ENCODE measurements around the gene FRMD4A.

Gene FRMD4A

GRCh38 chr10:14146025-14146424 is 184.7 kb downstream of the FRMD4A start:
- no peaks in the 10 kb centered on the region for H3K79me2 ChIP-seq (ENCODE audit: insufficient read depth, low read length)
- H3K9me2 ChIP-seq (replicated peaks; ENCODE audit: insufficient read depth, low read length): no peaks in the 10 kb centered on the region
- no peaks in the 10 kb centered on the region for H4K20me1 ChIP-seq (ENCODE audit: low read depth, low read length)
- H3F3A ChIP-seq (ENCODE audit: insufficient read depth): no peaks in the 10 kb centered on the region
- H3K27me3 ChIP-seq (ENCODE audit: low read length): 0 out of 2 replicates have a peak, but pooled peaks cover 3% of the 10 kb centered on the region
- TF ChIP-seq, protein P1, sequence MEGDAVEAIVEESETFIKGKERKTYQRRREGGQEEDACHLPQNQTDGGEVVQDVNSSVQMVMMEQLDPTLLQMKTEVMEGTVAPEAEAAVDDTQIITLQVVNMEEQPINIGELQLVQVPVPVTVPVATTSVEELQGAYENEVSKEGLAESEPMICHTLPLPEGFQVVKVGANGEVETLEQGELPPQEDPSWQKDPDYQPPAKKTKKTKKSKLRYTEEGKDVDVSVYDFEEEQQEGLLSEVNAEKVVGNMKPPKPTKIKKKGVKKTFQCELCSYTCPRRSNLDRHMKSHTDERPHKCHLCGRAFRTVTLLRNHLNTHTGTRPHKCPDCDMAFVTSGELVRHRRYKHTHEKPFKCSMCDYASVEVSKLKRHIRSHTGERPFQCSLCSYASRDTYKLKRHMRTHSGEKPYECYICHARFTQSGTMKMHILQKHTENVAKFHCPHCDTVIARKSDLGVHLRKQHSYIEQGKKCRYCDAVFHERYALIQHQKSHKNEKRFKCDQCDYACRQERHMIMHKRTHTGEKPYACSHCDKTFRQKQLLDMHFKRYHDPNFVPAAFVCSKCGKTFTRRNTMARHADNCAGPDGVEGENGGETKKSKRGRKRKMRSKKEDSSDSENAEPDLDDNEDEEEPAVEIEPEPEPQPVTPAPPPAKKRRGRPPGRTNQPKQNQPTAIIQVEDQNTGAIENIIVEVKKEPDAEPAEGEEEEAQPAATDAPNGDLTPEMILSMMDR (IDR thresholded peaks at IDR 0.05; ENCODE audit: insufficient read depth, low read length, poor library complexity, severe bottlenecking): no peak
- no peak for TF ChIP-seq EZH2phosphoT487 (conservative IDR thresholded peaks at IDR 0.05; ENCODE audit: low read length)
- H3K9ac ChIP-seq (ENCODE audit: low read length): no peak overlapping the region
- no peak overlapping the region for H2AFZ ChIP-seq (ENCODE audit: low read depth, low read length, severe bottlenecking)
- H3K36me3 ChIP-seq (ENCODE audit: low read length): no peaks in the 10 kb centered on the region
- H3K27ac ChIP-seq (ENCODE audit: low read depth, low read length): no peak overlapping the region
- no peaks in the 10 kb centered on the region for H3K9me3 ChIP-seq (ENCODE audit: insufficient read depth, low read length)
- no peak overlapping the region for H3K4me2 ChIP-seq (ENCODE audit: low read depth, low read length, poor library complexity, severe bottlenecking)
- no peak overlapping the region for H3K4me3 ChIP-seq (ENCODE audit: insufficient read depth, low read length, poor library complexity, severe bottlenecking)

GRCh38 chr10:14144451-14144850 is 186.3 kb downstream of the FRMD4A start:
- no peak overlapping the region for H3K4me2 ChIP-seq (ENCODE audit: low read depth, low read length, poor library complexity, severe bottlenecking)
- H3K79me2 ChIP-seq (ENCODE audit: insufficient read depth, low read length): no peaks in the 10 kb centered on the region
- H3K9ac ChIP-seq (ENCODE audit: low read length): no peak overlapping the region
- no peaks in the 10 kb centered on the region for H3K36me3 ChIP-seq (ENCODE audit: low read length)
- H2AFZ ChIP-seq (ENCODE audit: low read depth, low read length, severe bottlenecking): no peak overlapping the region
- H3F3A ChIP-seq (ENCODE audit: insufficient read depth): no peaks in the 10 kb centered on the region
- H3K9me2 ChIP-seq (replicated peaks; ENCODE audit: insufficient read depth, low read length): no peaks in the 10 kb centered on the region
- no peak for TF ChIP-seq EZH2phosphoT487 (conservative IDR thresholded peaks at IDR 0.05; ENCODE audit: low read length)
- TF ChIP-seq, protein P1 (IDR thresholded peaks at IDR 0.05; ENCODE audit: insufficient read depth, low read length, poor library complexity, severe bottlenecking): no peak
- H4K20me1 ChIP-seq (ENCODE audit: low read depth, low read length): no peaks in the 10 kb centered on the region
- H3K4me3 ChIP-seq (ENCODE audit: insufficient read depth, low read length, poor library complexity, severe bottlenecking): no peak overlapping the region
- no peak overlapping the region for H3K27ac ChIP-seq (ENCODE audit: low read depth, low read length)
- H3K27me3 ChIP-seq (ENCODE audit: low read length): 0 out of 2 replicates have a peak, but pooled peaks cover 3% of the 10 kb centered on the region
- H3K9me3 ChIP-seq (ENCODE audit: insufficient read depth, low read length): no peaks in the 10 kb centered on the region

DNA sequence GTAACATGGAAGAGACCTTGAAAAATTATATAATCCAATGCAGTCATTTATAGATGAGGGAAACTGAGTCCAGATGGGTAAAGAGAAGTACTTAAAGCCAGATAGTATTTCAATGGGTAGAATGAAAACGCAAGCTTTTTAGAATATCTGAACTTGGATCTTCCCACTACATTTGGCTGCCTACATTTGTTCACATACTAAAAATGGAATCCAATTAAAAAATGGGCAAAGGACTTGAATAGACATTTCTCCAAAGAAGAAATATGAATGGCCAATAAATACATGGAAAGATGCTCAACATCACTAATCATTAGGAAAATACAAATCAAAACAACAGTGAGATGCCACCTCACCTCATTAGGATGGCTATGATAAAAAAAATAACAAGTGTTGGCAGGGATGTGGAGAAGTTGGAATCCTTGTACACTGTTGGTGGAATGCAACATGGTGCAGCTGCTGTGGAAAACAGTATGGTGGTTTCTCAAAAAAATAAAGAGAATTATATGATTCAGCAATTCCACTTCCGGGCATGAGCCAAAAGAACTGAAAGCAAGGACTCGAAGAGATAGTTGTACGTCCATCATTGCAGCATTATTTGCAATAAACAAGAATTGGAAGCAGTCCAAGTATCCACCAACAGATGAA is 188.0 kb downstream of the FRMD4A start:
- no peak overlapping the region for H3K27ac ChIP-seq (ENCODE audit: low read depth, low read length)
- no peak overlapping the region for H3K4me2 ChIP-seq (ENCODE audit: low read depth, low read length, poor library complexity, severe bottlenecking)
- no peak overlapping the region for H3K4me3 ChIP-seq (ENCODE audit: insufficient read depth, low read length, poor library complexity, severe bottlenecking)
- H3K9me3 ChIP-seq (ENCODE audit: insufficient read depth, low read length): no peaks in the 10 kb centered on the region
- H3K9ac ChIP-seq (ENCODE audit: low read length): no peak overlapping the region
- no peaks in the 10 kb centered on the region for H4K20me1 ChIP-seq (ENCODE audit: low read depth, low read length)
- H3K36me3 ChIP-seq (ENCODE audit: low read length): no peaks in the 10 kb centered on the region
- H3F3A ChIP-seq (ENCODE audit: insufficient read depth): no peaks in the 10 kb centered on the region
- no peaks in the 10 kb centered on the region for H3K9me2 ChIP-seq (replicated peaks; ENCODE audit: insufficient read depth, low read length)
- 0 out of 2 replicates have a peak, but pooled peaks cover 3% of the 10 kb centered on the region for H3K27me3 ChIP-seq (ENCODE audit: low read length)
- H3K79me2 ChIP-seq (ENCODE audit: insufficient read depth, low read length): no peaks in the 10 kb centered on the region
- H2AFZ ChIP-seq (ENCODE audit: low read depth, low read length, severe bottlenecking): no peak overlapping the region
- TF ChIP-seq, protein P1 (IDR thresholded peaks at IDR 0.05; ENCODE audit: insufficient read depth, low read length, poor library complexity, severe bottlenecking): no peak
- no peak for TF ChIP-seq EZH2phosphoT487 (conservative IDR thresholded peaks at IDR 0.05; ENCODE audit: low read length)

All from SU-DHL-6 (cell line).